HG02970 (cell line): ENCODE measurements around the gene ITGB4.
A peak's percentile ranks its signal among the peaks of the same experiment; 100 is the strongest.
"Not testable (repeated sequence)": the region's sequence is repeated elsewhere in the genome, so short reads cannot be mapped to it uniquely, and the experiment has no call there.

Source experiments
- ATAC-seq: cut with Tn5 transposase; IDR thresholded peaks from one replicate; pipeline ENCODE4 v1.9.1; 2021; ENCODE audit warnings: mild to moderate bottlenecking, moderate library complexity, moderate number of reproducible peaks; ENCODE audit not compliant: unreplicated experiment, low FRiP score

The ITGB4 gene

DNA sequence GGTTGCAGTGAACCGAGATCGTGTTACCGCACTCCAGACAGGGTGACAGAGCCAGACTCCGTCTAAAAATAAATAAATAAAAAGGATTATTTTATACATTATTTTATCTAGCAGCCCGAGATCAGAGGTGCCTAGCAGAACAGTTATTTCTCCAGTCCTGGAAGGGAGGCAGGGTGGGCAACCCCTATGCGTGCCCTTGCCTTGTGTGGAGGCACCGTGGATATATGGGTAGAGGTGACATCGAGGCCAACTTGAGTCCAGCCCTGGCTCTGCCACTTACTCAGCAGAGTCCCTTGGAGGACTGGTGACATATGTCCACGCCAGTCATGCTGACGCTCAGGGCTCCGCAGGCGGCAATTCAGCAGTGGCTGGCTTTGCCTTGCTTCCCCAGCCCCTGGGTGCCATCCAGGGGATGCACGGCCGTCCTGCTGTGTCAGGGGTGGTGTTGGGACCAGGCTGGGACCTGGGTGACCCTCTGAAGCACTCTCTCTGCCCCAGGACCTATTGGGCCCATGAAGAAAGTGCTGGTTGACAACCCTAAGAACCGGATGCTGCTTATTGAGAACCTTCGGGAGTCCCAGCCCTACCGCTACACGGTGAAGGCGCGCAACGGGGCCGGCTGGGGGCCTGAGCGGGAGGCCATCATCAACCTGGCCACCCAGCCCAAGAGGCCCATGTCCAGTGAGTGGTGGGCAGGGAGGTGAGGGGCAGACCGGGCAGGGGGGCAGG lies 30.6 kb downstream of the ITGB4 start:
- ATAC-seq, result no peak

DNA sequence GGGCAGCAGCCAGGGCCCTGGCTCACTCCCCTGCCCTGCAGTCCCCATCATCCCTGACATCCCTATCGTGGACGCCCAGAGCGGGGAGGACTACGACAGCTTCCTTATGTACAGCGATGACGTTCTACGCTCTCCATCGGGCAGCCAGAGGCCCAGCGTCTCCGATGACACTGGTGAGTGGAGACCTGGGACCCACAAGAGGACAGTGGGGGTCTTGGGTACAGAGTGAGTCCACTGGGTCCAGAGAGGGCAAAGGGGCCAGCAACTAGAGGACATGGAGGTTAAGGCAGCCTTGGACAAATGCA lies 31.1 kb downstream of the ITGB4 start:
- ATAC-seq, result no peak

DNA sequence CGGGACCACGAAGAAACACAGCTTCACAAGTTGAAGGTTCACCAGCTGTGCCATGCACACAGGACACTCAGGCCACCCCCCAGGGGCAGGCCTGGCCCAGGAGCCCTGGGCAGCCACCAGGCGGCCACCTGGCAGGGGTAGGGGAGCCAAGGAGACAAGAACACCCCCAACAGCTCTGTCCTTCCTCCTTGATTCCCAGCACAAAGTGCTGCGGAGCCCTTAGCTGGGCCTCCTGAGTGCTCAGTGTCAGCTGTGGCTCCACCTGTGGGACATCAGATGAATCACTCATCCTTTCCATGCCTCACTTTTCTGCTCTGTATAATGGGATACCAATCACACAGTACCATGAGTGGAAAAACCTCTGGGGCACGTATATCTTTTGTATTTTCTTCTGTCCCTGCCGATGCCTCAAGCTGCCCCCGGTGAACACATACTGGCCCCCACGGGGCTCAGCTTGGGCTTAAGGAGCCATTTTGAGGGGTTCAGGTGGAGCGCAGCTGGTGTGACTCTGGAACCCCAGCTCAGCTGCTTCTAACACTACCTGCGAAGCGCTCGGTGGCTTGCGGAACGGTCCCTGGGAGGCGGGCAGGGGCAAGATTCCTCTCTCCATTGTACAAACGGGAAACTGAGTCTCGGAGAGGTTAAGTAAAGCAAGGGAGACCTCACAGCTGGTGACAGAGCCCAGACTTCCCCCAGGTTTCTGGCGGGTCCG lies 31.7 kb downstream of the ITGB4 start:
- ATAC-seq, result no peak

DNA sequence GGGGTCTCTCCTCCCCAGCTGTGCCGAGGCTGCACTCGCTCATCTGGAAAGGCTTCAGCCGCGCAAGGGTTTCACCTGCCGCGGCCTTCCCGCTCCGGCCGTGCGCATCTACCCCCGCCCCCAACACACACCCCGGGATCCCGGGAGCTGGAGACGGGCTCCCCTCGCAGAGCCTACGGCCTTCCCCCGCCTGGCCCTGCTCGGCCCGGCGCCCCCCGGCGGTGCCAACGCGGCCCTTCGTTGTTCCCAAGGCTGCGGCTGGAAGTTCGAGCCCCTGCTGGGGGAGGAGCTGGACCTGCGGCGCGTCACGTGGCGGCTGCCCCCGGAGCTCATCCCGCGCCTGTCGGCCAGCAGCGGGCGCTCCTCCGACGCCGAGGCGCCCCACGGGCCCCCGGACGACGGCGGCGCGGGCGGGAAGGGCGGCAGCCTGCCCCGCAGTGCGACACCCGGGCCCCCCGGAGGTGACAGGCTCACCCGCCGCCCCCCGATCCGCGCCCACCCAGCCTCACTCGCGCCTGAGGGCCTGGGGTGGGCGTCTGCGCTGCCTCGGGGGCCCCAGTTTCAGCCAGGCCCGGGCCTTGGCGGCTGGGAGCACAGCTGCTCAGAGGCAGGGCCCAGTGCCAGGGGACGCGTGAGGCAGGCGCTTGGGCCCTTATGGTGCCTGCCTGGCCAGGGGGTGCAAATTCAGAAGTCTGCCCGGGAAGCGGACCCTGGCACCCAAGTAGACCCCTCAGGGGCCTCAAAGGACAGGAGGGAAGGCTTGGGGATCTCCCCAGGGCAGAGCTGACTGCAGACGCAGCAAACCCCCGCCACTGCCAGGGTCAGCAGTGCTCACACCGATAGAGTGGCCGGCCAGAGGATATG lies 32.5 kb downstream of the ITGB4 start:
- ATAC-seq, result peak; percentile 45

DNA sequence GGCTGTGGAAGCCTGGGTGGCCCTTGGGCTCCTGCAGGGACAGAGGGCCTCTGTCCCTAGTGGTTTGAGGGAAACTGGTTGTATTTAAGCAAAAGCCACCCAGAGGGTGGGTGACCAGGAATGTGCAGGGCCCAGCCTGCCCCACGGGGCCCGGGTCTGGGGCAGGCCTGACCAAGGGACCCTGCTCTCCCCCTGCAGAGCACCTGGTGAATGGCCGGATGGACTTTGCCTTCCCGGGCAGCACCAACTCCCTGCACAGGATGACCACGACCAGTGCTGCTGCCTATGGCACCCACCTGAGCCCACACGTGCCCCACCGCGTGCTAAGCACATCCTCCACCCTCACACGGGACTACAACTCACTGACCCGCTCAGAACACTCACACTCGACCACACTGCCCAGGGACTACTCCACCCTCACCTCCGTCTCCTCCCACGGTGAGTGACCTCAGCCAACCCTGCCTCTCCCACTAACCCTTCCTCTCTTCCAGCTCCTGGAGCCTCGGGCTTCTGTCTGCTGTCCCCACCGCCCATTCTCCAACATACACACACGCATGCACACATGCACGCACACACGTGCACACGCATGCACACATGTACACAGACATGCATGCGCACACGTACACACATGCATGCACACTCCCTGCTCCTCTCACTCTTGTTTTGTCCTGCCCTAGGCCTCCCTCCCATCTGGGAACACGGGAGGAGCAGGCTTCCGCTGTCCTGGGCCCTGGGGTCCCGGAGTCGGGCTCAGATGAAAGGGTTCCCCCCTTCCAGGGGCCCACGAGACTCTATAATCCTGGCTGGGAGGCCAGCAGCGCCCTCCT lies 33.3 kb downstream of the ITGB4 start:
- no peak for ATAC-seq

DNA sequence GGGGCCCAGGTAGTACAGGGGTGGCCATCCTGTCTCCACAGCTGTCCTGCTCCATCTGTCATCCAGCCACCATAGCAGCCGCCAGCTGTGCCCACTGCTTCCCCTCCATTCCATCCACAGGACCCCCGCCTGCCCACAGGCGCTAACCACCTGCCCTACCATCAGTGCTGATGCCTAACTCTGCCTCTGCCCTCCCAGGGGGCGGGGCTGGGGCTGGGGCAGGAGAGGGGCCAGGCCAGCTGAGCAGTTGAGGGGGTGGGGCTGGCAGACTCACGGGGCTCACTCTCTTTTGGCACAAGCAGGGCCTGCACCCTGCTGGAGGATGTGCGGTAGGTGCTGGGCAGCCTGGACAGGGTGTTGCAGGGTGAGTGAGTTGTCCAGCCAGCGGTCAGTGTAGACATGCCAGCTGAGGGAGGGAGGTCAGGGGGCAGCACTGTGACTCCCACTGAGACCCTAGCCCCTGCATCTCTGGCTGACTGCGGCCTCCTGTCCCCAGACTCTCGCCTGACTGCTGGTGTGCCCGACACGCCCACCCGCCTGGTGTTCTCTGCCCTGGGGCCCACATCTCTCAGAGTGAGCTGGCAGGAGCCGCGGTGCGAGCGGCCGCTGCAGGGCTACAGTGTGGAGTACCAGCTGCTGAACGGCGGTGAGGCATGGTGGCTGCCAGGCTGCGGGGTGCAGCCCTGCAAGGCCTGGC lies 34.1 kb downstream of the ITGB4 start:
- ATAC-seq, result no peak

DNA sequence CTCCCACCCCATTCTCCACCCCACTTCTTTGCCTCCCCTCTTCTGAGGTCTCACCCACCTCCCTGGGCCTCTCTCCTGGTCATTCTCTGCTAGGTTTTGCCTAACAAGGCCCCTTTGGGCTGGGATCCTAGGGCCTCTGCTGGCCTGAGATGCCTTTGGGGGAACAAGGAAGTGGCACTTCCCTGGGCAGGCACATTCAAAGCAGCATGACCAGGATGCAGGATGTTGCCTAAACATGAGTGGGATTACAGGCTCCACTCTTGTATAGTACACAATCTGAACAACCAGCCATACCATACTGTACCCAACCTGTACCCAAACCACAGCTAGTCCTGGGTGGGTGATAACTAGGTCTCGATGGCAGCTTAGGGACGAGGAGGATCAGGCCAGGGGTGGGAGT lies 34.7 kb downstream of the ITGB4 start:
- ATAC-seq, result no peak

DNA sequence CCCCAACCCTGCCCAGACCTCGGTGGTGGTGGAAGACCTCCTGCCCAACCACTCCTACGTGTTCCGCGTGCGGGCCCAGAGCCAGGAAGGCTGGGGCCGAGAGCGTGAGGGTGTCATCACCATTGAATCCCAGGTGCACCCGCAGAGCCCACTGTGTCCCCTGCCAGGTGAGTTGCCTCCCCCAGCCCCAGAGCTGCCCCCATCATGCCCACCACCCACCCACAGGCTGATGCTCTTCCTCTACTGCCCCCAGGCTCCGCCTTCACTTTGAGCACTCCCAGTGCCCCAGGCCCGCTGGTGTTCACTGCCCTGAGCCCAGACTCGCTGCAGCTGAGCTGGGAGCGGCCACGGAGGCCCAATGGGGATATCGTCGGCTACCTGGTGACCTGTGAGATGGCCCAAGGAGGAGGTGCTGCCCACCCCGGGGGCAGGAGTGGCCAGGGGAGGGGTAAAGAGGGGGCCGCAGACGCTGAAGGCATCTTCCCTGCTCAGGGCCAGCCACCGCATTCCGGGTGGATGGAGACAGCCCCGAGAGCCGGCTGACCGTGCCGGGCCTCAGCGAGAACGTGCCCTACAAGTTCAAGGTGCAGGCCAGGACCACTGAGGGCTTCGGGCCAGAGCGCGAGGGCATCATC lies 35.3 kb downstream of the ITGB4 start:
- no peak for ATAC-seq

DNA sequence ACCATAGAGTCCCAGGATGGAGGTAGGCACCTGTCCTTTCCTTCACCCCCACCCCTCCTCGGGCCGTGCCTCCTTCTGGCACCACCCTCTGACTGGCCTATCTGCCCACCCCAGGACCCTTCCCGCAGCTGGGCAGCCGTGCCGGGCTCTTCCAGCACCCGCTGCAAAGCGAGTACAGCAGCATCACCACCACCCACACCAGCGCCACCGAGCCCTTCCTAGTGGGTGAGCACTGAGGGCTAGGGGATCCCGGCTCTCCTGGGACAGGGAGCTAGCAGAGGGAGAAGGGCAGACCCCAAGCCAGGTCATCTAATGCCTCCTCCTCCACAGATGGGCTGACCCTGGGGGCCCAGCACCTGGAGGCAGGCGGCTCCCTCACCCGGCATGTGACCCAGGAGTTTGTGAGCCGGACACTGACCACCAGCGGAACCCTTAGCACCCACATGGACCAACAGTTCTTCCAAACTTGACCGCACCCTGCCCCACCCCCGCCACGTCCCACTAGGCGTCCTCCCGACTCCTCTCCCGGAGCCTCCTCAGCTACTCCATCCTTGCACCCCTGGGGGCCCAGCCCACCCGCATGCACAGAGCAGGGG lies 35.9 kb downstream of the ITGB4 start:
- ATAC-seq, result no peak

DNA sequence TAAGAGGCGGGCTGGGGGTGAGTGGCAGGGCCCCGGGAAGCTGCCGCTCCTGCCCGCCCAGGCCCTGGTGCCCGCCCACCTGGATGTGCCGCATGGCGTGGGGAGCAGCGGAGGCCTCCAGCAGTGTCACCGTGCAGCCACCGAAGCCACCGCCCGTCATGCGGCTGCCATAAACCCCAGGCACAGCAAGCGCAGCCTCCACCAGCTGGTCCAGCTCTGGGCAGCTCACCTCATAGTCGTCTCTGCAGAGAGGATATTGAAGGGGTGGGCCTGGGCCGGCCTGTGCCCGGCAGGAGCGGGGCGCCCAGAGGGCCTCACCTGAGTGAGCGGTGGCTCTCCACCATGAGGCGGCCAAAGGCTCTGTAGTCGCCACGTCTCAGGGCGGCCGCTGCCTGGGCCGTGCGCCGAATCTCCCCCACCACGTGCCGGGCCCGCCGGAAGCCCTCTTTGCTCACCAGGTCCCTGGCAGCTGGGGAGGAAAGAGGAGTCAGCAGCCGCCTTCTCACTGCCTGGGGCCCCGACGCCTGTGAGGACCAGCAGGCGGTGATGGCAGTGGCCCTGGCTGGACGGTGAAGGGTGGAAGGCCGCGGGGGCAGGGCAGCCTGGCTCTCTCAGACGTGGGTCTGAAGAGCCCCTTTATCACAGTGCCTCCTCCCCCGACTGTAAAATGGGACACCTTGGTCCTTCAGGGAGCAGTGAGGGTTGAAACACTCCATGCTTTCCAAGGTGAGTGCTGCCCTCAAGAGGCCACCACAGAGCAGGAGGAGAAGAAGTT lies 37.1 kb downstream of the ITGB4 start:
- ATAC-seq, result no peak

DNA sequence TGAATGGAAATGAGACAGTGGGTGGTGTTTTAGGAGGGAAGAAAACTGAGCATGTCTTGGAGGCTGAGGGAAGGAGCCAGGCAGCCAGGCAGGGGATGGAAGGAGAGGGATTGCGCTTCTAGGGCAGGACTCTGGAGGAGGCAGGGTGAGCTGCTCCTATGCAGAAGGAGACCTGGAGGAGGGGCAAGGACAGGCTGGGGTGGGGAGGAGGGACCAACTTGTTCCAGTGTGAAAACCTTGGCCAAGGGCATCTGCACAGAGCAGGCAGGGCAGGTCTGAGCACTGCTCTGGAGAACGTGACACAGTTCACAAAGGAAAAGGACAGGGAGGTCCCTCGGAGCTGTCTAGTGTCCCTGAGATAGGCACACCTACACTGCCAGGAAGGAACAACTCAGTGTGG lies 38.2 kb downstream of the ITGB4 start:
- no peak for ATAC-seq

DNA sequence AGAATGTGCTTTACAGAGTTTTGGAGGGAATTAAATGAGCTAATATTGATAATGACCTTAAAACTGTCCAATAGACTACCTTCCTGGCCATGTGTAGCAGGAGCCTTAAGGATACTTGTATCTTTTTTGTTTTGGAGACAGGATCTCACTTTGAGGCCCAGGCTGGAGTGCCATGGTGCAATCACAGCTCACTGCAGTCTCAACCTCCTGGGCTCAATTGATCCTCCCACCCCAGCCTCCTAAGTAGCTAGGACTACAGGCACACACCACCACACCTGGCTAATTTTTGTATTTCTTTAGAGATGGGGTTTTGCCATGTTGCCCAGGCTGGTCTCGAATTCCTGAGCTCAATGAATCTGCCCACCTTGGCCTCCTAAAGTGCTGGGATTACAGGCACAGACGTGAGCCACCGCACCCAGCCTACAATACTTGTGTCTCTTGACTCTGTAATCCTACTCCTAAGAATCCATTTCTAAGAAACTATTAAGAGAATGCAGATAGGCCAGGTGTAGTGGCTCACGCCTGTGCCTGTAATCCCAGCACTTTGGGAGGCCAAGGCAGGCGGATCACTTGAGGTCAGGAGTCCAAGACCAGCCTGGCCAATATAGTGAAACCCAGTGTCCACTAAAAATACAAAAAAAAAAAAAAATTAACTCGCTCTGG lies 38.9 kb downstream of the ITGB4 start:
- not testable (repeated sequence) for ATAC-seq

DNA sequence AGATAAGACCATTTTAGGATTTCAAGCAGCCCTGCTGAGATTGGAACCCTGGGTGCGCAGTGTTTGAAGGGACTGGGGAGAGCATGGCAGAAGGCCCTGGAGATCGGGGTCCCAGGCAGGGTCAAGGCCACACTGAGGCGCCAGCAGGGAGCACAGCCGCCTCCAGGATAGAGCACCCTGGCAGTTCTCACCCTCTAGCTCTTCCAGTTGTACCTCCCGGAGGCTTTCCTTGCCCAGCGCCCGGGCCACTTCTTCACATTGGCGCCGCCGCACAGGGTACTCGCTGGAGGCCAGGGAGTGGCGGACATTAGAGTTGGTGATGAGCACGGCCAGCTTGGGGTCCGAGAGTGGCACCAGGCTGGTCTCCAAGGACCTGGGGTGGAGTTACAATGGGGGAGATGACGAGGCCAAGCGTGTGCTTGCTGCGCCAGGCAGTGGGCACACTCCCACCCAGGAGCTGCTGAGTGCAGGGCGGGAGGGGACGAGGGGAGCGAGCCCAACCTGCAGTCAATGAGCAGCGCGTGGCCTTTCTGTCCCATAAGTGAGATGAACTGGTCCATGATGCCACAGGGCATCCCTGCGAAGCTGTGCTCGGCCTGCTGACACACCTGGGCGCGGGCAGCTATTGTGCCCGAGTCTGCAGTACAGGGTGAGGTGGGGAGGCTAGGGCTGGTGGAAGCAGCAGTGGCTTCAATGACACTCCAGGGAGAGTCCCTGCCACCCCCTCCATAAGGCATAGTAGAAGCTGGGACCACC lies 41.4 kb downstream of the ITGB4 start:
- ATAC-seq, result no peak

DNA sequence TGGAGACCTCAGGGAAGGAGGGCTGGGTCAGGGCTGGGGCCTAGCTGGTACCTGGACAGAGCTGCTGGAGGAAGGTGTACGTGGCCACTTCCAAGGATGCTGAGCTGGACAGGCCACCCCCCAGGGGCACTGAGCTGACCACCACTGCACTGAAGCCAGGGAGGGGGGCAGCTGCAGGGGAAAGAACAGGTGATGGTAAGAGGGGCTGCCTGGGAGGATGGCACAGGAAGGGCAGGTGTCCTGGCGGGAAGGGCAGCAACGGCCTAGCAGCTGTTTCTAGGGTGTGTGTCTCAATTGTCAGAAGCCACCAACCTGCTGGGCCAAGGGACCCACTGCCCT lies 42.0 kb downstream of the ITGB4 start:
- no peak for ATAC-seq

DNA sequence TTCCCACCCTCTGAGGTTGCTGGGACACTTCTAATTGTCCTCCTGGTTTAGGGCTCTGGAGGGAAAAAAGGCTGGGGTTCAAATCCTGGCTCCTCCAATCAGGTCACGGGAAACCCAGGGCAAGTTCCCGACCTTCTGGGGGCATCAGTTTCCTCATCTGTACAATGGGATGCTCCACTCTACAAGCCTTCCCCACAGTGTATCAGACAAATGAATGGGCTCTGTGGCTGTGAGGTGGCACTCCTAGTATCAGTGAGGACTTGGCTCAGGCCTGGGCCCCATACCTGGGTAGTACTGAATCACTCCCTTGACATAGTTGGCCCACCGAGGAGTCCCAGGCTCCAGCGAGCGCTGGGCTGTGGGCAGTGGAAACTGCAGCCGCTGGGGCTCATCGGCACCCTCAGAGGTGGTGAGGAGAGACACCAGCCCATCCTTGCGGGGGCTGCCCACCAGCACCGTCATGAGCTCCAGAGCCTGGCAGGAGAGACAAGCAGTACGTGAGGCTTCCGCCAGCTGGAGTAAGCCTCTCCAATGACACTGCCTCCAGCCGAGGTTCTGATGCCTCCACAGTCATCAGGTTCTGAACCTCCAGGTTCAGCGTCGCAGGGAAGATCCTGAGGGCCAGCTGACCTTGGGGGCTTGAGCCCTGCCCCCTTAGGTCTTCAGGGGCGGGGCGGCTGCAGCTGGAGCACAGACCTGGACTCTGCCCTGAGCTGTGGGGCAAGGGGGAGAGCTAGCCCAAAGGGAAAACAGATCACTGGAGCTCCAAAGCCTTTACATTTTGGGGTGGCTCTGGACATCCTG lies 42.6 kb downstream of the ITGB4 start:
- no peak for ATAC-seq

DNA sequence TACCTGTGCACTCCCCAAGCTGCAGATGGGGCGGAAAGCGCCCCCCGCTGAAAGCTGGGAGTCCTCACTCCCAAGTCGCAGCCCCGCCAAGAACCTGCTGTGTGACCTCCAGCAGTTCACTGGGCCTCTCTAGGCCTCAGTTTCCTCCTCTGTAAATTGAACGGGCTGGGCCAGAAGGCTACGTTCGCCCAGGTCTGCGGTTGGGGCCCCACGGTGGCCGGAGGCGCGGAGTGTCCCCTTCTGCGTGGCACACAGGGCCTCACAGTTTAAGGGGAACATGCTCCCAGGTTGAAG lies 43.1 kb downstream of the ITGB4 start:
- ATAC-seq, result no peak
